22Rv1 (cell line): ENCODE data around the gene SEC14L5.

Experiments used
- H3K27ac ChIP-seq: fragments of 450-650 bp; 2 replicates; pipeline ENCODE4 v1.5.1; 2017
- CTCF ChIP-seq: fragments of 450-650 bp; IDR thresholded peaks from 2 replicates; pipeline ENCODE4 v1.5.1; 2017; ENCODE audit warnings: mild to moderate bottlenecking
- ZFX ChIP-seq: fragments of 450-650 bp; IDR thresholded peaks from 2 replicates; pipeline ENCODE4 v1.6.1; 2017; ENCODE audit warnings: antibody characterized with exemption, borderline replicate concordance

The SEC14L5 gene

GRCh38 chr16:4968879-4969483, 10.9 kb downstream of the SEC14L5 start:
- TF ChIP-seq CTCF (no peak), ZFX (no peak)
- no peak overlapping the region for H3K27ac ChIP-seq

GRCh38 chr16:4970010-4970409, 11.9 kb downstream of the SEC14L5 start:
- no peak overlapping the region for H3K27ac ChIP-seq

DNA sequence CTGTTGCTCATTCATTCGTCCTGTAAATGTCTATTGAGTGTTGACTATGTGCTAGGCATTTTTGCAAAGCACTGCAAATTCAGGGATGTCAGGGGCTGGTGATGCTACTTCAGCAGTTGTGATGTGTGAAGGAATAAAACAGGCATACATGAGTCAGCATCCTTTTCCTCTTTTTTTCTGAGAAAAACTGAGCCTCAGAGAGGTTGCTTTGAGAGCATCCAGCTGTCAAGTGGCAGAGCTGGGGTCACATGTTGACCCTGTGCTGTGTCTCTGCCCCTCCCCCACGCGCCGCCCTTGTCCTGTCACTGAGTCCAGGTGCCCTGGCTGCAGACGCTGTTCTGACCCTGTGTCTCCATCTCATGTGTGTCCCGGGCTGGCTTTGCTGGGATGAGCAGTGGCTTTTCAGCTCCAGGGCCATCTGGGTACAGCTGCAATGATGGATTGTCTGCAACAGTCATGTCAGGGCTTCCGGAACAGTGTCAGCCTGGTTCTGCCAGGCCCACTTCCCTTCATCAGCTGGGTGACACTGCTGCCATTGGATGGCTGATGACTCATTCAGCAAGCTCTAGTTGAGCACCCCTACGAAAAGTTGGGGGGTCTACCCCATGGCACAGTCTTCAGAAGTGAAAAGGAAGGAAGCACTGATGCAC, 14.9 kb downstream of the SEC14L5 start:
- H3K27ac ChIP-seq, result no peak overlapping the region
- TF ChIP-seq ZFX, result no peak
- TF ChIP-seq CTCF, result no peak

More at GRCh38 chr16:4970010-4970409, 11.9 kb downstream of the SEC14L5 start:
- TF ChIP-seq CTCF, result no peak
- TF ChIP-seq ZFX, result no peak

GRCh38 chr16:4976079-4976478, 17.9 kb downstream of the SEC14L5 start:
- TF ChIP-seq CTCF, result no peak
- no peak for TF ChIP-seq ZFX
- H3K27ac ChIP-seq, result no peak overlapping the region

DNA sequence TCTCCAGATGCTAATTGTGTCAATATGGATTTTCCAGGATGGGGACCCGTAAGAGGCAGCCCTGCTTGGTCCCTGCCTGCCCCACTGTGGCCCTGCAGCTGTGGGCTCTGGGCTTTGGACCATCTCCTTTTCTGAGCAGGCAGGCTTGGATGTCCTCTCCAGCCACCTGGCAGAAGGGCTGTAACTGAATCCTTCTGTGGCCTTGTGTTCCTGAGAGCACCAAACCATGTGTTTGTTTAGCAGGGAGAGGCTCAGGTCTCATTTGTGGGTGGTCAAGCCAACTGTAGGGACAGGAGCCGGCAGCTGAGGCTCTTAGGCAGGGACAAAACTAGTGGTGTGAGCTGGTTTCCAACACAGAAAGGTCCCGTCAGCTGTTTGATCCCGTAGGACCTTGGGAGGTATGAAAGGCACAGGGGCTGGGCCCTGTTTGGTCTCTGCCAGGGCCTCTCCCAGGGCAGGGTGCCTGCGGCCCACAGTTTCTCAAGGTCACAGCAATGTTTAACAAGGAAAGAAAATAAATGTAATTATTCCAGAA, 18.5 kb downstream of the SEC14L5 start:
- no peak for TF ChIP-seq ZFX
- no peak for TF ChIP-seq CTCF

GRCh38 chr16:4979164-4979563, 21.0 kb downstream of the SEC14L5 start:
- no peak overlapping the region for H3K27ac ChIP-seq

More for the DNA sequence above, 18.5 kb downstream of the SEC14L5 start:
- H3K27ac ChIP-seq, result no peak overlapping the region

More at GRCh38 chr16:4979164-4979563, 21.0 kb downstream of the SEC14L5 start:
- TF ChIP-seq CTCF (no peak), ZFX (no peak)
